RWPE2 (cell line): ENCODE measurements around the gene TRIO.
"Not testable (repeated sequence)": the region's sequence is repeated elsewhere in the genome, so short reads cannot be mapped to it uniquely, and the experiment has no call there.

ENCODE experiments used
- ATAC-seq: fragments of 200-7000 bp; cut with Tn5 transposase; 3 replicates; pipeline ENCODE4 v1.9.1; 2021; ENCODE audit warnings: low read depth
- DNase-seq: peaks from one replicate; pipeline ENCODE4 v3.0.0-alpha.2; 2020; ENCODE audit warnings: low spot score
- H3K27ac ChIP-seq: fragments of 450-650 bp; 2 replicates; pipeline ENCODE4 v1.5.1; 2017; ENCODE audit warnings: mild to moderate bottlenecking; ENCODE audit not compliant: poor library complexity, severe bottlenecking
- H3K27me3 ChIP-seq: fragments of 250-450 bp; sonication (Bioruptor Pico); 2 replicates; pipeline ENCODE4 v1.5.1; 2021; ENCODE audit warnings: mild to moderate bottlenecking, moderate library complexity; ENCODE audit not compliant: insufficient read depth, poor library complexity, severe bottlenecking
- H3K36me3 ChIP-seq: fragments of 250-450 bp; sonication (Bioruptor Pico); 2 replicates; pipeline ENCODE4 v1.5.1; 2020; ENCODE audit warnings: low read depth, mild to moderate bottlenecking, moderate library complexity
- H3K4me1 ChIP-seq: fragments of 250-450 bp; sonication (Bioruptor Pico); 2 replicates; pipeline ENCODE4 v1.5.1; 2021; ENCODE audit warnings: mild to moderate bottlenecking, moderate library complexity; ENCODE audit not compliant: insufficient read depth, poor library complexity, severe bottlenecking
- H3K4me3 ChIP-seq: fragments of 250-450 bp; sonication (Bioruptor Pico); 2 replicates; pipeline ENCODE4 v1.5.1; 2021; ENCODE audit warnings: mild to moderate bottlenecking, moderate library complexity; ENCODE audit not compliant: severe bottlenecking
- H3K9me3 ChIP-seq: fragments of 250-450 bp; sonication (Bioruptor Pico); 2 replicates; pipeline ENCODE4 v1.5.1; 2021; ENCODE audit warnings: mild to moderate bottlenecking, moderate library complexity; ENCODE audit not compliant: severe bottlenecking
- CTCF ChIP-seq: fragments of 450-650 bp; IDR thresholded peaks from one replicate; pipeline ENCODE4 v1.5.1; 2017; ENCODE audit warnings: mild to moderate bottlenecking, moderate library complexity; ENCODE audit not compliant: poor library complexity, severe bottlenecking

Gene TRIO

DNA sequence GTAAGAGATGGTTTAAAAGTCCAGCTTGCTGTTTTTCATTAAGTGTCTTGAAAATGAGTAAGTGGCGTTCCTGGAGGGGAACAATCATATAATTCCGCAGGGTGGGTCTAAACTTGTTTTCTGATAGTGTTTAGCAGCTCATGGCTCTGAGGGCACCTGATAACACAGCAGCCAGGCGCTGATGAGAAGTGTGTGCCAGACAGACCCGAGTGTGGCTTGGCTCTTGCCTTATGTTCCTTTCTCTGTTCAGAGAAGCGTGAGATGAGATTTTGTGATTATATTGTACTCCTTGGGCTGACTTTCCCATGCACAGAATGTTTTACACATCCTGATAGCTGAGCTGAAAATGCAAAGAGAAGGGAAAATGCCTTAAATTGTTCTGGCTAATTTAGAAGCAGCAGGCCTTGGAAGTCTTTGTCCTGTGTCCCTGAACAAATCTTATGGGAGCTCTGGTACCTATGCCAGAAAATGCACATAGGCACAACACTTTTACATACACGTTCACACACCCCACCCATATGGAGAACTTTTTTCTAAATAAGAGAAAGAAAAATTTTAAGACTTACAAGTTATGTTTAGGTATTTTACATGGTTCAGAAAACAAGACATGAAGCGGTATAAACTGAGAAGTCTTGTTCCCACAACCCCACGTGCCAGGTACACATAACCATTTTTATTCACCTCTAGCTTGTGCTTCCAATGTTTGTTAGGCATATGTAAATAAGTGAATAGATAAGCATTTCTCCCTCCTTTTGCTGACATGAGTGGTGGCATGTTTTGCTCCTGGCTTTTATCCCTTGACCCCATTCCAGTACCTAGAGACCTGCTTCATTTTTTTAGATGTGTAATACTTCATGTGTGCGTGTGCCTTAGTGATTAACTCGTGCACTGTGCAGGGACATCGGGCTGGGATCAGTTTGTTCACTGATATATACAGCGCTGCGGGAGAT lies 286.2 kb downstream of the TRIO start:
- Histone ChIP-seq H3K4me3 (no peak overlapping the region), H3K27me3 (no peaks in the 10 kb centered on the region), H3K9me3 (no peaks in the 10 kb centered on the region), H3K36me3 (peaks cover 72% of the 10 kb centered on the region), H3K4me1 (peaks cover 9% of the 10 kb centered on the region), H3K27ac (no peak overlapping the region)
- TF ChIP-seq CTCF = no peak
- DNase-seq = no peak
- no peak for ATAC-seq

- H3K4me3 ChIP-seq = no peak overlapping the region
- H3K36me3 ChIP-seq = peaks cover 60% of the 10 kb centered on the region
- TF ChIP-seq CTCF = no peak
- peaks cover 9% of the 10 kb centered on the region for H3K4me1 ChIP-seq
- H3K27ac ChIP-seq = no peak overlapping the region
- ATAC-seq = no peak
- no peaks in the 10 kb centered on the region for H3K9me3 ChIP-seq
- H3K27me3 ChIP-seq = no peaks in the 10 kb centered on the region
- no peak for DNase-seq
Observed at GRCh38 chr5:14431534-14431933, 288.4 kb downstream of the TRIO start.

GRCh38 chr5:14432931-14433589 lies 289.9 kb downstream of the TRIO start:
- Histone ChIP-seq H3K4me1 (peaks cover 8% of the 10 kb centered on the region), H3K36me3 (peaks cover 57% of the 10 kb centered on the region), H3K27me3 (no peaks in the 10 kb centered on the region), H3K9me3 (no peaks in the 10 kb centered on the region), H3K4me3 (no peak overlapping the region), H3K27ac (no peak overlapping the region)
- no peak for TF ChIP-seq CTCF
- ATAC-seq = no peak
- no peak for DNase-seq

- Histone ChIP-seq H3K9me3 (no peaks in the 10 kb centered on the region), H3K27me3 (no peaks in the 10 kb centered on the region), H3K4me3 (no peak overlapping the region), H3K27ac (no peak overlapping the region), H3K36me3 (peaks cover 56% of the 10 kb centered on the region), H3K4me1 (no peaks in the 10 kb centered on the region)
- TF ChIP-seq CTCF = no peak
- ATAC-seq (peak; percentile 55), DNase-seq (no peak)
Observed at GRCh38 chr5:14435481-14435880, 292.3 kb downstream of the TRIO start.

DNA sequence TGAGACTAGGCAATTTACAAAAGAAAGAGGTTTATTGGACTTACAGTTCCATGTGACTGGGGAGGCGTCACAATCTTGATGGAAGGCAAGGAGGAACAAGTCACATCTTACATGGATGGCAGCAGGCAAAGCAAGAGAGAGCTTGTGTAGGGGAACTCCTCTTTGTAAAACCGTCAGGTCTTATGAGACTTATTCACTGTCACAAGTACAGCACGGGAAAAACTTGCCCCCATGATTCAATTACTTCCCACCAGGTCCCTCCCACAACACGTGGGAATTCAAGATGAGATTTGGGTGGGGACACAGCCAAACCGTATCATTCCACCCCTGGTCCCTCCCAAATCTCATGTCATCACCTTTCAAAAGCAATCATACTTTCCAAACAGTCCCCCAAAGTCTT lies 293.0 kb downstream of the TRIO start:
- peaks cover 55% of the 10 kb centered on the region for H3K36me3 ChIP-seq
- DNase-seq, ATAC-seq, H3K9me3 ChIP-seq, H3K27me3 ChIP-seq, H3K27ac ChIP-seq, H3K4me3 ChIP-seq, H3K4me1 ChIP-seq: not testable (repeated sequence)
